HCT116 (cell line): ENCODE results near the gene TRMU.

Source experiments
- JUND ChIP-seq: IDR thresholded peaks from 2 replicates; pipeline ENCODE4 v1.6.1; 2012
- TF ChIP-seq, protein P1 (sequence below): IDR thresholded peaks from 2 replicates; pipeline ENCODE4 v1.6.1; 2012; ENCODE audit warnings: low read depth
- TF ChIP-seq, protein P2 (sequence below): IDR thresholded peaks from 2 replicates; pipeline ENCODE4 v1.6.1; 2012

DNA sequence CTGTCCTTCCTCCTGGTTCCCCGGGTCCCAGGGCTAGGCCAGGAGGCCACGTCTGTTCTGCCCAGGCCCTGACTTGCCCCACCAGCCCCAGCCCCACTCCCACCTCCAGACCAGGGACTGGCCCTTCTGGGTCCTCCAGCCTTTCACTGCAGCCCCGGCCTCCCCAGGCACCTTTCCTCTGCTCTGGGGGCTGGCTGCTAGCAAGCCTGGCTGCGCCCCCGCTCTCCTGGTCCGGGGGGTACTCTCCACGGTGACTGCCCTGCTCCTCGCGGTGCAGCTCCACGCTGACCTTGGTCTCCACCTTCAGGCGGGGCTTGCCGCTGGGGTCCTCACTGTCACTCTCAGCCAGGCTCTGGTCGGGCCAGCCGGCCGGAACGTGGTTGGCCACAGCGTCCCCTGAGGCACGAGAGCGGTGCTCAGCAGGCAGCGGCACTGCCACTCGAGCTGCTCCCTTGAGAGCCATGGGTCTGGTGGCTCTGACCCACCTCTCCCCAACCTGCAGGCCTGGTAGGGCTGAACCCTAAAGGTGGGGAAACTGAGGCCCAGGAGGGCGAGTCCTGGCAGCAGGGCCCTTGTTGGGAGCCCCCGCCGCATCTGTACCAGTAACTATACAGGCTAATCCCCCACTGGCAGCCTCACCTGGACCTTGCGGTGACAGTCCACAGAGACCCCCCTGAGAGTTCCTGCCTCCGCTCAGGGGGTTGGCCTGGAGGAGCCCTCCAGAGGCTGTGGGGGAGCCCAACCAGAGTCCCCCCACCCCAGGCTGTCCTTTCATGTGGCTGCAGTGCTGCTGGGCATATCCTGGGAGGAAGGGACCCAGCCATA is 29.0 kb downstream of the TRMU start:
- TF ChIP-seq, protein P1, sequence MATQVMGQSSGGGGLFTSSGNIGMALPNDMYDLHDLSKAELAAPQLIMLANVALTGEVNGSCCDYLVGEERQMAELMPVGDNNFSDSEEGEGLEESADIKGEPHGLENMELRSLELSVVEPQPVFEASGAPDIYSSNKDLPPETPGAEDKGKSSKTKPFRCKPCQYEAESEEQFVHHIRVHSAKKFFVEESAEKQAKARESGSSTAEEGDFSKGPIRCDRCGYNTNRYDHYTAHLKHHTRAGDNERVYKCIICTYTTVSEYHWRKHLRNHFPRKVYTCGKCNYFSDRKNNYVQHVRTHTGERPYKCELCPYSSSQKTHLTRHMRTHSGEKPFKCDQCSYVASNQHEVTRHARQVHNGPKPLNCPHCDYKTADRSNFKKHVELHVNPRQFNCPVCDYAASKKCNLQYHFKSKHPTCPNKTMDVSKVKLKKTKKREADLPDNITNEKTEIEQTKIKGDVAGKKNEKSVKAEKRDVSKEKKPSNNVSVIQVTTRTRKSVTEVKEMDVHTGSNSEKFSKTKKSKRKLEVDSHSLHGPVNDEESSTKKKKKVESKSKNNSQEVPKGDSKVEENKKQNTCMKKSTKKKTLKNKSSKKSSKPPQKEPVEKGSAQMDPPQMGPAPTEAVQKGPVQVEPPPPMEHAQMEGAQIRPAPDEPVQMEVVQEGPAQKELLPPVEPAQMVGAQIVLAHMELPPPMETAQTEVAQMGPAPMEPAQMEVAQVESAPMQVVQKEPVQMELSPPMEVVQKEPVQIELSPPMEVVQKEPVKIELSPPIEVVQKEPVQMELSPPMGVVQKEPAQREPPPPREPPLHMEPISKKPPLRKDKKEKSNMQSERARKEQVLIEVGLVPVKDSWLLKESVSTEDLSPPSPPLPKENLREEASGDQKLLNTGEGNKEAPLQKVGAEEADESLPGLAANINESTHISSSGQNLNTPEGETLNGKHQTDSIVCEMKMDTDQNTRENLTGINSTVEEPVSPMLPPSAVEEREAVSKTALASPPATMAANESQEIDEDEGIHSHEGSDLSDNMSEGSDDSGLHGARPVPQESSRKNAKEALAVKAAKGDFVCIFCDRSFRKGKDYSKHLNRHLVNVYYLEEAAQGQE, result no peak
- no peak for TF ChIP-seq JUND
- TF ChIP-seq, protein P2, sequence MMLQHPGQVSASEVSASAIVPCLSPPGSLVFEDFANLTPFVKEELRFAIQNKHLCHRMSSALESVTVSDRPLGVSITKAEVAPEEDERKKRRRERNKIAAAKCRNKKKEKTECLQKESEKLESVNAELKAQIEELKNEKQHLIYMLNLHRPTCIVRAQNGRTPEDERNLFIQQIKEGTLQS, result no peak
